Measurements from ENCODE around the gene MLLT3.

DNA sequence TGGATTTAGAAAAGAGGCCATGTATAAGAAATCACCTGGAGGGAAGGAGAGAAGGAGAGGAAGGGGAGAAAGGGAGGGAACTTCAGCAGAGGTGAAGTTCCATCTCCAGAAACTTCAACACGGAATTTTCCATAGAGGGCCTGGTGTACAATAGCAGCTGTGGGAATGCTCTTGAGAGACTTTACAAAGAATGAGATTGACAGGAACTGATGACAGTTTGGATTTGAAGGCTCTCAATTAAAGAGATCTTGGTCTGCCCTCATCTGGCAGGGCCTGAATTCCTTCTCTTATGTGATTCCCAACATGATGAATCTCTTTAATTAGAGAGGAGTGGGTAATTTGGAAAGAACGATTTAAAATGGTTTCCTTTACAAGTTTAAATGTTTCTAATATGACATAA lies 143.5 kb downstream of the MLLT3 start:
- TF ChIP-seq, protein P1, sequence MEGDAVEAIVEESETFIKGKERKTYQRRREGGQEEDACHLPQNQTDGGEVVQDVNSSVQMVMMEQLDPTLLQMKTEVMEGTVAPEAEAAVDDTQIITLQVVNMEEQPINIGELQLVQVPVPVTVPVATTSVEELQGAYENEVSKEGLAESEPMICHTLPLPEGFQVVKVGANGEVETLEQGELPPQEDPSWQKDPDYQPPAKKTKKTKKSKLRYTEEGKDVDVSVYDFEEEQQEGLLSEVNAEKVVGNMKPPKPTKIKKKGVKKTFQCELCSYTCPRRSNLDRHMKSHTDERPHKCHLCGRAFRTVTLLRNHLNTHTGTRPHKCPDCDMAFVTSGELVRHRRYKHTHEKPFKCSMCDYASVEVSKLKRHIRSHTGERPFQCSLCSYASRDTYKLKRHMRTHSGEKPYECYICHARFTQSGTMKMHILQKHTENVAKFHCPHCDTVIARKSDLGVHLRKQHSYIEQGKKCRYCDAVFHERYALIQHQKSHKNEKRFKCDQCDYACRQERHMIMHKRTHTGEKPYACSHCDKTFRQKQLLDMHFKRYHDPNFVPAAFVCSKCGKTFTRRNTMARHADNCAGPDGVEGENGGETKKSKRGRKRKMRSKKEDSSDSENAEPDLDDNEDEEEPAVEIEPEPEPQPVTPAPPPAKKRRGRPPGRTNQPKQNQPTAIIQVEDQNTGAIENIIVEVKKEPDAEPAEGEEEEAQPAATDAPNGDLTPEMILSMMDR (IDR thresholded peaks at IDR 0.05; ENCODE audit: extremely low read depth in 1 of 2, insufficient read depth in 1 of 2, low read depth in 1 of 2, low read length in 2 of 2), result no peak
- TF ChIP-seq, protein P2, sequence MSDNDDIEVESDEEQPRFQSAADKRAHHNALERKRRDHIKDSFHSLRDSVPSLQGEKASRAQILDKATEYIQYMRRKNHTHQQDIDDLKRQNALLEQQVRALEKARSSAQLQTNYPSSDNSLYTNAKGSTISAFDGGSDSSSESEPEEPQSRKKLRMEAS (IDR thresholded peaks at IDR 0.05; ENCODE audit: insufficient read depth, insufficient read length), result no peak
- TF ChIP-seq JUN (IDR thresholded peaks at IDR 0.05; ENCODE audit: borderline replicate concordance, insufficient read depth, insufficient read length, low read depth), result no peak
- TF ChIP-seq EZH2 (IDR thresholded peaks at IDR 0.05; ENCODE audit: borderline replicate concordance, low read depth, low read length, severe bottlenecking), result no peak
- TF ChIP-seq MYC (IDR thresholded peaks at IDR 0.05; ENCODE audit: low read depth, low read length), result no peak
- TF ChIP-seq POLR2A (IDR thresholded peaks at IDR 0.05; ENCODE audit: low read depth, low read length), result no peak
- no peak for TF ChIP-seq POLR2AphosphoS5 (IDR thresholded peaks at IDR 0.05; ENCODE audit: insufficient read depth, low read depth, low read length)
- no peak for TF ChIP-seq GATA2 (IDR thresholded peaks at IDR 0.05; ENCODE audit: insufficient read depth, insufficient read length, low read depth, low read length)

Data from endothelial cell of umbilical vein (primary cell).